ENCODE data around the gene SNX27.
"Not testable (repeated sequence)": the region's sequence is repeated elsewhere in the genome, so short reads cannot be mapped to it uniquely, and the experiment has no call there.

SNX27 gene

GRCh38 chr1:151606384-151606783 lies 5.5 kb upstream of the SNX27 start:
- DNase-seq = no peak

GRCh38 chr1:151606857-151607256 lies 5.0 kb upstream of the SNX27 start:
- DNase-seq = no peak

- no peak for DNase-seq
These were observed 1.7 kb upstream of the SNX27 start for GRCh38 chr1:151610142-151610541.

- no peak for DNase-seq
These were observed 511 bp upstream of the SNX27 start for GRCh38 chr1:151611288-151611790.

- DNase-seq = no peak
These were observed 841 bp downstream of the SNX27 start for GRCh38 chr1:151612501-151613281.

- no peak for DNase-seq
These were observed 1.5 kb downstream of the SNX27 start for GRCh38 chr1:151613282-151613780.

GRCh38 chr1:151615711-151616504 lies 4.1 kb downstream of the SNX27 start:
- DNase-seq = no peak

GRCh38 chr1:151616505-151616849 lies 4.6 kb downstream of the SNX27 start:
- no peak for DNase-seq

- no peak for DNase-seq
These were observed 6.2 kb downstream of the SNX27 start for GRCh38 chr1:151618003-151618402.

GRCh38 chr1:151618470-151618869 lies 6.6 kb downstream of the SNX27 start:
- no peak for DNase-seq

GRCh38 chr1:151618996-151619395 lies 7.1 kb downstream of the SNX27 start:
- DNase-seq = not testable (repeated sequence)

GRCh38 chr1:151619489-151620093 lies 7.7 kb downstream of the SNX27 start:
- DNase-seq = no peak

GRCh38 chr1:151620286-151620685 lies 8.4 kb downstream of the SNX27 start:
- DNase-seq = no peak

- DNase-seq = no peak
These were observed 9.5 kb downstream of the SNX27 start for GRCh38 chr1:151621351-151621750.

- DNase-seq = no peak
These were observed 12.9 kb downstream of the SNX27 start for GRCh38 chr1:151624783-151625182.

GRCh38 chr1:151626740-151627334 lies 15.0 kb downstream of the SNX27 start:
- no peak for DNase-seq

- DNase-seq = no peak
These were observed 17.4 kb downstream of the SNX27 start for GRCh38 chr1:151629278-151629677.

GRCh38 chr1:151635479-151636072 lies 23.7 kb downstream of the SNX27 start:
- DNase-seq = no peak

GRCh38 chr1:151638074-151638775 lies 26.4 kb downstream of the SNX27 start:
- DNase-seq = no peak

GRCh38 chr1:151638812-151639211 lies 27.0 kb downstream of the SNX27 start:
- no peak for DNase-seq

- DNase-seq = no peak
These were observed 27.6 kb downstream of the SNX27 start for GRCh38 chr1:151639466-151639865.

- DNase-seq = no peak
These were observed 29.4 kb downstream of the SNX27 start for GRCh38 chr1:151641229-151641628.
